ENCODE results near the gene PTGER3.
"Not testable (repeated sequence)": the region's sequence is repeated elsewhere in the genome, so short reads cannot be mapped to it uniquely, and the experiment has no call there.

PTGER3 gene

GRCh38 chr1:71002709-71003475 lies 44.7 kb downstream of the PTGER3 start:
- Mint-ChIP-seq H3K36me3 (no peaks in the 10 kb centered on the region), H3K27me3 (no peaks in the 10 kb centered on the region), H3K4me3 (no peak overlapping the region), H3K27ac (no peak overlapping the region), H3K4me1 (no peaks in the 10 kb centered on the region), H3K9me3 (no peaks in the 10 kb centered on the region)
- CTCF ChIA-PET, result no interaction called here
- DNase-seq, result no peak

DNA sequence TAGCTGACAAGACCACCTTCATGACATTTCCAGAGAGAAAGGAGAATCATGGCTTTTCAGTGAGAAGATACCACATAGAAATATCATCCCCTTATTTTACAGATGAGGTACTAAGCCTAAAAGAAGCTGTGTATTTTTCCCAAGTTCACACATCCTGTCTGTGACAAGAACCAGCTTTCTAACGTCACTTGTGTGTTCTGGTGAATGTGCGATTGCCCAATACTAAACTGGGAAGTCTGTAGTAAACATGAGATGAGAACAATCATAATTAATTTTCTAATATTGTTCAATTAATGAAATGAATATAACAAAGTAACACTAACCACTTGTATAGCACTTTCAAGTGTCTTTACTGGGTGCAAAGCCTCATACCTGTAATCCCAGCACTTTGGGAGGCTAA lies 46.0 kb downstream of the PTGER3 start:
- Mint-ChIP-seq H3K27ac (no peak overlapping the region), H3K36me3 (no peaks in the 10 kb centered on the region), H3K27me3 (no peaks in the 10 kb centered on the region), H3K4me1 (no peaks in the 10 kb centered on the region), H3K4me3 (no peak overlapping the region), H3K9me3 (no peaks in the 10 kb centered on the region)
- DNase-seq, result no peak
- CTCF ChIA-PET, result no interaction called here

GRCh38 chr1:70997793-70998192 lies 49.8 kb downstream of the PTGER3 start:
- no peaks in the 10 kb centered on the region for H3K9me3 Mint-ChIP-seq
- H3K36me3 Mint-ChIP-seq, result no peaks in the 10 kb centered on the region
- no peaks in the 10 kb centered on the region for H3K27me3 Mint-ChIP-seq
- no peaks in the 10 kb centered on the region for H3K4me1 Mint-ChIP-seq
- no peak overlapping the region for H3K4me3 Mint-ChIP-seq
- DNase-seq, result no peak
- CTCF ChIA-PET, result no interaction called here
- H3K27ac Mint-ChIP-seq, result no peak overlapping the region

- no peak overlapping the region for H3K27ac Mint-ChIP-seq
- no peaks in the 10 kb centered on the region for H3K4me1 Mint-ChIP-seq
- H3K4me3 Mint-ChIP-seq, result no peak overlapping the region
- CTCF ChIA-PET, result no interaction called here
- H3K27me3 Mint-ChIP-seq, result no peaks in the 10 kb centered on the region
- no peaks in the 10 kb centered on the region for H3K36me3 Mint-ChIP-seq
- DNase-seq, result no peak
- H3K9me3 Mint-ChIP-seq, result no peaks in the 10 kb centered on the region
These were observed 52.8 kb downstream of the PTGER3 start for GRCh38 chr1:70994753-70995268.

- Mint-ChIP-seq H3K9me3 (no peaks in the 10 kb centered on the region), H3K27ac (no peak overlapping the region), H3K27me3 (no peaks in the 10 kb centered on the region)
These were observed 53.8 kb downstream of the PTGER3 start for GRCh38 chr1:70993798-70994197.

GRCh38 chr1:70992521-70992920 lies 55.1 kb downstream of the PTGER3 start:
- DNase-seq, result no peak
- H3K9me3 Mint-ChIP-seq, result no peaks in the 10 kb centered on the region
- no peak overlapping the region for H3K27ac Mint-ChIP-seq
- H3K27me3 Mint-ChIP-seq, result no peaks in the 10 kb centered on the region
- CTCF ChIA-PET, result no interaction called here
- no peaks in the 10 kb centered on the region for H3K4me1 Mint-ChIP-seq
- H3K4me3 Mint-ChIP-seq, result no peak overlapping the region
- H3K36me3 Mint-ChIP-seq, result no peaks in the 10 kb centered on the region

More at GRCh38 chr1:70993798-70994197, 53.8 kb downstream of the PTGER3 start:
- no peaks in the 10 kb centered on the region for H3K4me1 Mint-ChIP-seq
- no peak for DNase-seq
- H3K4me3 Mint-ChIP-seq, result no peak overlapping the region
- H3K36me3 Mint-ChIP-seq, result no peaks in the 10 kb centered on the region
- CTCF ChIA-PET, result no interaction called here

- H3K27me3 Mint-ChIP-seq, result no peaks in the 10 kb centered on the region
- H3K36me3 Mint-ChIP-seq, result no peaks in the 10 kb centered on the region
- no peaks in the 10 kb centered on the region for H3K9me3 Mint-ChIP-seq
- H3K27ac Mint-ChIP-seq, result no peak overlapping the region
- no peak overlapping the region for H3K4me3 Mint-ChIP-seq
- H3K4me1 Mint-ChIP-seq, result no peaks in the 10 kb centered on the region
- no peak for DNase-seq
- CTCF ChIA-PET, result no interaction called here
These were observed 57.0 kb downstream of the PTGER3 start for GRCh38 chr1:70990469-70991253.

- no peaks in the 10 kb centered on the region for H3K27me3 Mint-ChIP-seq
- H3K27ac Mint-ChIP-seq, result no peak overlapping the region
- CTCF ChIA-PET, result no interaction called here
- DNase-seq, result no peak
- H3K36me3 Mint-ChIP-seq, result no peaks in the 10 kb centered on the region
- no peaks in the 10 kb centered on the region for H3K9me3 Mint-ChIP-seq
- H3K4me1 Mint-ChIP-seq, result no peaks in the 10 kb centered on the region
- H3K4me3 Mint-ChIP-seq, result no peak overlapping the region
These were observed 60.1 kb downstream of the PTGER3 start for GRCh38 chr1:70987497-70987896.

GRCh38 chr1:70985776-70986225 lies 61.8 kb downstream of the PTGER3 start:
- CTCF ChIA-PET, H3K36me3 Mint-ChIP-seq, H3K9me3 Mint-ChIP-seq, DNase-seq, H3K27ac Mint-ChIP-seq, H3K4me3 Mint-ChIP-seq, H3K4me1 Mint-ChIP-seq, H3K27me3 Mint-ChIP-seq: not testable (repeated sequence)

DNA sequence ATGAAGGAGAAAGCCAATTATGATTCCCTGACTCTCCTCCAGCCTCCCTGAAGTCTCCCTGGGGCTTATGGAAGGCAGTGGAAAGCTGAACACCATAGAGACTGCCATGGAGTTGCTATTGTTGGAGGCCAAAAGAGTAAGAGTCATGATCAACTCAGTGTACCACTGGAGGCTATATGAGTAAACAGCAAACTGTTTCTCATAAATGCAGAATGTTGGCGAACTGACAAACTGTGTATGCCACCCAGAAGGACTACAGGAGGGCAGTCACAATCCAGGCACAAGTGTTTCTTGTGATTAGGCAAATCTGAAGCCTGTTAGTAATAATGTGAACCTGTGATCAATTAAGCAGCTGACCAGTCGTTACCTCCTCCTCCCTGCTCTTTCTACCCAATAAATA lies 62.3 kb downstream of the PTGER3 start:
- CTCF ChIA-PET, H3K27ac Mint-ChIP-seq, H3K4me1 Mint-ChIP-seq, H3K9me3 Mint-ChIP-seq, H3K4me3 Mint-ChIP-seq, H3K36me3 Mint-ChIP-seq, H3K27me3 Mint-ChIP-seq, DNase-seq: not testable (repeated sequence)

DNA sequence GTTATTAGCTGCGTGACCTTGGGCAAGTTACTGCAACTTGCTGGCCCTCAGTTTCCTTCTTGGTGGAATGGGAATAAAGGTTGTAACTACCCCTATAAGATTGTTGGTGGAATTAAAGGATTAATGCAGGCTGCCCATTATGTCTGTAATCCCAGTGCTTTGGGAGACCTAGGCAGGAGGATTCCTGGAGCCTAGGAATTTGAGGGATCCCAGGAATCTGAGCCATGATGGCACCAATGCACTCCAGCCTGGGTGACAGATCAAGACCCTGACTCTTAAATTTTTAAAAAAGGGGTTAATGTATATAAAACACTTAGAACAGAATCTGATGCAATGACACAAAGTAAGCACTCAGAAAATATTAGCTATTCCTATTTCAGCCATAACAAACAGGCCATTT lies 67.3 kb downstream of the PTGER3 start:
- no peaks in the 10 kb centered on the region for H3K36me3 Mint-ChIP-seq
- H3K4me3 Mint-ChIP-seq, result no peak overlapping the region
- no peak overlapping the region for H3K27ac Mint-ChIP-seq
- peaks cover 4% of the 10 kb centered on the region for H3K27me3 Mint-ChIP-seq
- H3K9me3 Mint-ChIP-seq, result no peaks in the 10 kb centered on the region
- no peaks in the 10 kb centered on the region for H3K4me1 Mint-ChIP-seq
- CTCF ChIA-PET, result interaction anchor here (0.9 kb wide), 1 partner anchor 13 kb away, joined by 3 read pairs; no protein-coding TSS in a partner anchor
- no peak for DNase-seq

- Mint-ChIP-seq H3K27me3 (peaks cover 4% of the 10 kb centered on the region), H3K4me1 (no peaks in the 10 kb centered on the region), H3K27ac (no peak overlapping the region), H3K36me3 (no peaks in the 10 kb centered on the region), H3K4me3 (no peak overlapping the region), H3K9me3 (no peaks in the 10 kb centered on the region)
- CTCF ChIA-PET, result no interaction called here
- no peak for DNase-seq
These were observed 67.7 kb downstream of the PTGER3 start for GRCh38 chr1:70979881-70980280.

- CTCF ChIA-PET, result no interaction called here
- H3K27me3 Mint-ChIP-seq, result peaks cover 4% of the 10 kb centered on the region
- no peak overlapping the region for H3K27ac Mint-ChIP-seq
- H3K9me3 Mint-ChIP-seq, result no peaks in the 10 kb centered on the region
- H3K4me3 Mint-ChIP-seq, result no peak overlapping the region
- DNase-seq, result no peak
- no peaks in the 10 kb centered on the region for H3K4me1 Mint-ChIP-seq
- H3K36me3 Mint-ChIP-seq, result no peaks in the 10 kb centered on the region
These were observed 68.3 kb downstream of the PTGER3 start for GRCh38 chr1:70979313-70979712.

GRCh38 chr1:70978623-70979022 lies 69.0 kb downstream of the PTGER3 start:
- Mint-ChIP-seq H3K27ac (no peak overlapping the region), H3K4me3 (no peak overlapping the region), H3K9me3 (no peaks in the 10 kb centered on the region), H3K4me1 (no peaks in the 10 kb centered on the region), H3K36me3 (no peaks in the 10 kb centered on the region), H3K27me3 (peaks cover 4% of the 10 kb centered on the region)
- DNase-seq, result no peak
- CTCF ChIA-PET, result no interaction called here

DNA sequence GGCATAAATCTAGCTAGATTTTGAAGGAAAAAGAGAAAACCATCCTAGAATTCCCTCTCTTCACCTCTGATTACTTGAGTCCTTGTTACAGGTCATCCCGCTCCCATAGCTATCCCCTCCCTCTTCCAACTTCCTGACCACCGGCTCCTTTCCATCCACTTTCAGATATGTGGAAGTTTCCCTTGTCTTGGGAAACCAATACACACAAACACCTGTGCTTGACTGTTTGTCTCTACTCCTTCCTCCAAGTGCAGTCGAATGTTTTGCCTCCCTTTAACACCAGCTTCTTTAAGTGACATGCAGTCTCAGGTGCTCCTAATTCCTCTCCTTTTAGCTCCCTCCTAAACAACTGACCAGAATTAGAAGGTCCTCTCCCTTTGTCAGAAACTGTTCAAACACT lies 70.0 kb downstream of the PTGER3 start:
- peaks cover 4% of the 10 kb centered on the region for H3K27me3 Mint-ChIP-seq
- no peak for DNase-seq
- no peaks in the 10 kb centered on the region for H3K9me3 Mint-ChIP-seq
- H3K27ac Mint-ChIP-seq, result no peak overlapping the region
- CTCF ChIA-PET, result interaction anchor here (1.1 kb wide), 1 partner anchor 12 kb away, joined by 3 read pairs; no protein-coding TSS in a partner anchor
- no peaks in the 10 kb centered on the region for H3K4me1 Mint-ChIP-seq
- no peaks in the 10 kb centered on the region for H3K36me3 Mint-ChIP-seq
- no peak overlapping the region for H3K4me3 Mint-ChIP-seq
